HEK293 (cell line): ENCODE data around the gene MSTO1.

Experiments used
- CTCF ChIP-seq: fragments of 450-650 bp; formaldehyde crosslinking; IDR thresholded peaks from 2 replicates; pipeline ENCODE4 v1.5.1; 2016; ENCODE audit warnings: missing biosample characterization, missing genetic modification characterization
- ELK4 ChIP-seq: IDR thresholded peaks from 2 replicates; pipeline ENCODE4 v1.6.1; 2011; ENCODE audit warnings: mild to moderate bottlenecking, low read depth, low read length, borderline replicate concordance
- GFI1B ChIP-seq: fragments of 450-650 bp; formaldehyde crosslinking; IDR thresholded peaks from 2 replicates; pipeline ENCODE4 v1.5.1; 2016; ENCODE audit warnings: missing biosample characterization, missing genetic modification characterization
- HOXC10 ChIP-seq: sonication (generic); formaldehyde crosslinking; IDR thresholded peaks from 2 replicates; pipeline ENCODE4 v1.8.1; 2023; ENCODE audit warnings: mild to moderate bottlenecking, missing genetic modification reagents
- MEIS1 ChIP-seq: sonication (generic); formaldehyde crosslinking; IDR thresholded peaks from 2 replicates; pipeline ENCODE4 v1.8.1; 2022; ENCODE audit warnings: missing genetic modification reagents, mild to moderate bottlenecking, borderline replicate concordance
- PRDM2 ChIP-seq: fragments of 450-650 bp; formaldehyde crosslinking; IDR thresholded peaks from 2 replicates; pipeline ENCODE4 v1.5.1; 2016; ENCODE audit warnings: missing biosample characterization, missing genetic modification characterization, borderline replicate concordance
- TCF7L2 ChIP-seq: IDR thresholded peaks from 2 replicates; pipeline ENCODE4 v1.6.1; 2011; ENCODE audit warnings: low read depth, mild to moderate bottlenecking, inconsistent platforms, low read length, moderate library complexity, borderline replicate concordance
- ZBTB48 ChIP-seq: fragments of 450-650 bp; formaldehyde crosslinking; IDR thresholded peaks from 2 replicates; pipeline ENCODE4 v1.5.1; 2016; ENCODE audit warnings: missing biosample characterization, missing genetic modification characterization
- ZBTB49 ChIP-seq: fragments of 450-650 bp; formaldehyde crosslinking; IDR thresholded peaks from 2 replicates; pipeline ENCODE4 v1.5.1; 2016; ENCODE audit warnings: missing biosample characterization, missing genetic modification characterization, low read depth
- ZFP37 ChIP-seq: fragments of 450-650 bp; formaldehyde crosslinking; IDR thresholded peaks from 2 replicates; pipeline ENCODE4 v1.5.1; 2016; ENCODE audit warnings: missing biosample characterization, missing genetic modification characterization
- ZFP41 ChIP-seq: fragments of 450-650 bp; formaldehyde crosslinking; IDR thresholded peaks from 2 replicates; pipeline ENCODE4 v1.5.1; 2016; ENCODE audit warnings: missing biosample characterization, missing genetic modification characterization, borderline replicate concordance
- ZIC2 ChIP-seq: fragments of 450-650 bp; formaldehyde crosslinking; IDR thresholded peaks from 2 replicates; pipeline ENCODE4 v1.5.1; 2016; ENCODE audit warnings: missing biosample characterization, missing genetic modification characterization
- ZNF174 ChIP-seq: fragments of 450-650 bp; formaldehyde crosslinking; IDR thresholded peaks from 2 replicates; pipeline ENCODE4 v1.5.0; 2017; ENCODE audit warnings: missing biosample characterization, mild to moderate bottlenecking, missing genetic modification characterization
- ZNF18 ChIP-seq: fragments of 450-650 bp; formaldehyde crosslinking; IDR thresholded peaks from 2 replicates; pipeline ENCODE4 v1.5.1; 2016; ENCODE audit warnings: missing biosample characterization, missing genetic modification characterization
- ZNF184 ChIP-seq: fragments of 450-650 bp; IDR thresholded peaks from 2 replicates; pipeline ENCODE4 v1.5.1; 2018; ENCODE audit warnings: missing biosample characterization, mild to moderate bottlenecking, missing genetic modification characterization
- ZNF292 ChIP-seq: fragments of 450-650 bp; formaldehyde crosslinking; IDR thresholded peaks from 2 replicates; pipeline ENCODE4 v1.5.1; 2016; ENCODE audit warnings: low read depth, missing biosample characterization, missing genetic modification characterization, borderline replicate concordance
- ZNF311 ChIP-seq: fragments of 450-650 bp; formaldehyde crosslinking; IDR thresholded peaks from 2 replicates; pipeline ENCODE4 v1.5.1; 2017; ENCODE audit warnings: missing biosample characterization, missing genetic modification characterization, borderline replicate concordance
- ZNF416 ChIP-seq: fragments of 450-650 bp; formaldehyde crosslinking; IDR thresholded peaks from 2 replicates; pipeline ENCODE4 v1.5.1; 2016; ENCODE audit warnings: missing biosample characterization, missing genetic modification characterization
- ZNF433 ChIP-seq: fragments of 450-650 bp; formaldehyde crosslinking; IDR thresholded peaks from 2 replicates; pipeline ENCODE4 v1.5.1; 2016; ENCODE audit warnings: missing biosample characterization, missing genetic modification characterization, low read depth
- ZNF514 ChIP-seq: fragments of 450-650 bp; formaldehyde crosslinking; IDR thresholded peaks from 2 replicates; pipeline ENCODE4 v1.5.1; 2016; ENCODE audit warnings: missing biosample characterization, missing genetic modification characterization
- ZNF548 ChIP-seq: fragments of 450-650 bp; formaldehyde crosslinking; IDR thresholded peaks from 2 replicates; pipeline ENCODE4 v1.5.1; 2016; ENCODE audit warnings: missing biosample characterization, missing genetic modification characterization
- ZNF561 ChIP-seq: fragments of 450-650 bp; IDR thresholded peaks from 2 replicates; pipeline ENCODE4 v1.5.1; 2018; ENCODE audit warnings: missing biosample characterization, missing genetic modification characterization, borderline replicate concordance
- ZNF600 ChIP-seq: fragments of 450-650 bp; formaldehyde crosslinking; IDR thresholded peaks from 2 replicates; pipeline ENCODE4 v1.5.1; 2016; ENCODE audit warnings: missing biosample characterization, missing genetic modification characterization
- ZNF626 ChIP-seq: fragments of 450-650 bp; sonication (Bioruptor Pico); formaldehyde crosslinking; IDR thresholded peaks from 2 replicates; pipeline ENCODE4 v1.5.1; 2018; ENCODE audit warnings: missing biosample characterization, missing genetic modification characterization, inconsistent platforms
- ZSCAN4 ChIP-seq: fragments of 450-650 bp; formaldehyde crosslinking; IDR thresholded peaks from 2 replicates; pipeline ENCODE4 v1.5.1; 2017; ENCODE audit warnings: missing biosample characterization, missing genetic modification characterization

The MSTO1 gene

GRCh38 chr1:155562581-155563376 lies 47.2 kb upstream of the MSTO1 start, which contains the start of gene ASH1L (continued):
- TF ChIP-seq ZNF433 (tag by site-specific recombination): no peak
- no peak for TF ChIP-seq ZNF514 (tag by site-specific recombination)
- TF ChIP-seq ZNF600 (tag by site-specific recombination): peak; percentile 91
- TF ChIP-seq TCF7L2: peak; percentile 51; the same call in 1 of the 2 replicates
- TF ChIP-seq ELK4: no peak
- no peak for TF ChIP-seq ZNF184 (tag by site-specific recombination)
- TF ChIP-seq ZNF292 (tag by site-specific recombination): no peak
- TF ChIP-seq ZNF626 (tag by site-specific recombination): no peak
- no peak for TF ChIP-seq ZBTB49 (tag by site-specific recombination)
- no peak for TF ChIP-seq ZSCAN4 (tag by site-specific recombination)
- no peak for TF ChIP-seq ZIC2 (tag by site-specific recombination)
- TF ChIP-seq MEIS1 (CRISPR knock-in tag): 0 out of 2 replicates have a peak, but pooled peaks have one; percentile 9
- TF ChIP-seq ZFP37: peak; percentile 83; the same call in 1 of the 2 replicates
- TF ChIP-seq PRDM2 (tag by site-specific recombination): no peak
- TF ChIP-seq ZFP41 (tag by site-specific recombination): no peak
- peak; percentile 60; the same call in 1 of the 2 replicates for TF ChIP-seq ZBTB48 (tag by site-specific recombination)
- peak; percentile 53 for TF ChIP-seq ZNF561 (tag by site-specific recombination)
- no peak for TF ChIP-seq ZNF548 (tag by site-specific recombination)
- TF ChIP-seq GFI1B (tag by site-specific recombination): no peak
- TF ChIP-seq ZNF18 (tag by site-specific recombination): no peak; the same call in 1 of the 2 replicates
- no peak for TF ChIP-seq ZNF311 (tag by site-specific recombination)
- no peak for TF ChIP-seq HOXC10 (CRISPR knock-in tag)
- peak; percentile 49; the same call in 1 of the 2 replicates for TF ChIP-seq CTCF (tag by site-specific recombination)
- no peak for TF ChIP-seq ZNF416 (tag by site-specific recombination)
- TF ChIP-seq ZNF174 (tag by site-specific recombination): no peak
